Fibroblast of lung (primary cell): ENCODE data around the gene SERPINE2.

Source experiments
- EZH2 ChIP-seq: IDR thresholded peaks from 2 replicates; pipeline ENCODE4 v1.5.1; 2012; ENCODE audit warnings: low read length, control low read depth, mild to moderate bottlenecking; ENCODE audit errors: missing control alignments
- TF ChIP-seq, protein P1 (sequence below), 2 donors: IDR thresholded peaks in 1 of 2; conservative IDR thresholded peaks in 1 of 2; 1 replicate in 1 of 2; 2 replicates in 1 of 2; pipeline ENCODE4 v1.5.1; 2011 to 2012; ENCODE audit warnings: low read length in 2 of 2, control low read depth in 1 of 2, inconsistent platforms in 1 of 2, low read depth in 1 of 2, mild to moderate bottlenecking in 1 of 2

DNA sequence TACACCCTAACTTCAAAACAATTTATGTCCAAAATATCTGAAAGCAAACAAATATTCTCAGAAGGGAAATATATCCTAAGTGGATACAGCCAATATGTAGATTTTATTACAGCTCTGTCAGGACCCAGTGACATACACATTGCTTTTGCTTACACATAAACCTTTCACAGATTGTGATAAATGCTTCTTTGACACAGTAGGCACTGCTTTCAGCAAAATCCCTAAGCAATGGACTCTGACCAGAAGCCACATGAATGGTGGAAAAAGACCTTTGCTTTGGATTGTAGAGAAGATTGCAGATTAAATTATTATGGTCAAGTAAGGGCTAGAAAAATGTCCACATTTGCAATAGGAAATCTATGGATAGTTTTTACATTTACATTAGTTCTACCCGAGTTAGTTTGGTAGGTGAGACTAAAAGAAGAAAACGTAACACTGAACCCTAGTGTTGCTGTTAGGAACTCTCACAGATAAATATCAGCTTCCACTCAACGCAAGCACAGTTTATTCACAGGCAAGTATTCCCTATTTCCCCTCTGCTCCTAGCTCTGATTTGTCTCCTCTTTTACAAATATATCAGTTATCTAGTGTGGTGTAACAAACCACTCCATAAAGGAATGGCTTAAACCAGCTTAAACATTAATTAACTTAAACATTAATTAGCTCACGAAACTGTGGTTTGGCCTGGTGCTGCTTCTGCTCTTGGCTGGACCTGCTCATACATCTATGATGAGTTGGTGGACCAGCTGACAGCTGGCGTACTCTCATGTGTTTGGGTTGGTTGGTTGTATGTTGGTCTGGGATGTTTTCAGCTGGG is 23.6 kb upstream of the SERPINE2 start:
- TF ChIP-seq, protein P1, sequence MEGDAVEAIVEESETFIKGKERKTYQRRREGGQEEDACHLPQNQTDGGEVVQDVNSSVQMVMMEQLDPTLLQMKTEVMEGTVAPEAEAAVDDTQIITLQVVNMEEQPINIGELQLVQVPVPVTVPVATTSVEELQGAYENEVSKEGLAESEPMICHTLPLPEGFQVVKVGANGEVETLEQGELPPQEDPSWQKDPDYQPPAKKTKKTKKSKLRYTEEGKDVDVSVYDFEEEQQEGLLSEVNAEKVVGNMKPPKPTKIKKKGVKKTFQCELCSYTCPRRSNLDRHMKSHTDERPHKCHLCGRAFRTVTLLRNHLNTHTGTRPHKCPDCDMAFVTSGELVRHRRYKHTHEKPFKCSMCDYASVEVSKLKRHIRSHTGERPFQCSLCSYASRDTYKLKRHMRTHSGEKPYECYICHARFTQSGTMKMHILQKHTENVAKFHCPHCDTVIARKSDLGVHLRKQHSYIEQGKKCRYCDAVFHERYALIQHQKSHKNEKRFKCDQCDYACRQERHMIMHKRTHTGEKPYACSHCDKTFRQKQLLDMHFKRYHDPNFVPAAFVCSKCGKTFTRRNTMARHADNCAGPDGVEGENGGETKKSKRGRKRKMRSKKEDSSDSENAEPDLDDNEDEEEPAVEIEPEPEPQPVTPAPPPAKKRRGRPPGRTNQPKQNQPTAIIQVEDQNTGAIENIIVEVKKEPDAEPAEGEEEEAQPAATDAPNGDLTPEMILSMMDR (conservative IDR thresholded peaks at IDR 0.05 in 1 of 2, IDR thresholded peaks at IDR 0.05 in 1 of 2; ENCODE audit: low read depth in 1 of 2, low read length in 2 of 2) = no peak
- no peak for TF ChIP-seq EZH2
